ENCODE data around the gene CPED1.
A peak's percentile ranks its signal among the peaks of the same experiment; 100 is the strongest.
"Not testable (repeated sequence)": the region's sequence is repeated elsewhere in the genome, so short reads cannot be mapped to it uniquely, and the experiment has no call there.

Gene CPED1

GRCh38 chr7:121221108-121221507, 232.6 kb downstream of the CPED1 start:
- H3K4me1 ChIP-seq (ENCODE audit: control extremely low read depth in 1 of 4, control insufficient read depth in 4 of 4, insufficient read depth in 4 of 4, low read length in 3 of 4); POLR2A ChIA-PET; H3K4me3 ChIP-seq (ENCODE audit: control insufficient read depth in 1 of 7, extremely low read depth in 1 of 7, insufficient read depth in 4 of 7, low read depth in 2 of 7, low read length in 6 of 7); DNase-seq; H3K27ac ChIP-seq (ENCODE audit: insufficient read depth in 1 of 2, low read depth in 1 of 2, low read length in 2 of 2, poor library complexity in 1 of 2, severe bottlenecking in 2 of 2); CTCF ChIA-PET; H3K9me3 ChIP-seq (ENCODE audit: control extremely low read depth in 1 of 5, control insufficient read depth in 4 of 5, insufficient read depth in 2 of 5, low read depth in 1 of 5, low read length in 4 of 5); H3K36me3 ChIP-seq (ENCODE audit: control insufficient read depth in 4 of 4, insufficient read depth in 4 of 4, low read length in 3 of 4); H3K27me3 ChIP-seq (replicated peaks in 2 of 5; ENCODE audit: control insufficient read depth in 4 of 5, insufficient read depth in 5 of 5, low read length in 4 of 5): not testable (repeated sequence)
- no CpG with 5 or more reads among the region's 2 CpGs for WGBS (ENCODE audit: insufficient coverage)

- Histone ChIP-seq H3K9me3 (ENCODE audit: control extremely low read depth in 1 of 5, control insufficient read depth in 4 of 5, insufficient read depth in 2 of 5, low read depth in 1 of 5, low read length in 4 of 5) (no peaks in the 10 kb centered on the region), H3K4me1 (ENCODE audit: control extremely low read depth in 1 of 4, control insufficient read depth in 4 of 4, insufficient read depth in 4 of 4, low read length in 3 of 4) (no peaks in the 10 kb centered on the region), H3K27ac (ENCODE audit: insufficient read depth in 1 of 2, low read depth in 1 of 2, low read length in 2 of 2, poor library complexity in 1 of 2, severe bottlenecking in 2 of 2) (no peak overlapping the region), H3K27me3 (replicated peaks in 2 of 5; ENCODE audit: control insufficient read depth in 4 of 5, insufficient read depth in 5 of 5, low read length in 4 of 5) (no peaks in the 10 kb centered on the region), H3K4me3 (ENCODE audit: control insufficient read depth in 1 of 7, extremely low read depth in 1 of 7, insufficient read depth in 4 of 7, low read depth in 2 of 7, low read length in 6 of 7) (no peak overlapping the region), H3K36me3 (ENCODE audit: control insufficient read depth in 4 of 4, insufficient read depth in 4 of 4, low read length in 3 of 4) (no peaks in the 10 kb centered on the region)
- DNase-seq: no peak
- ChIA-PET CTCF (no interaction called here), POLR2A (no interaction called here)
- no CpG with 5 or more reads among the region's 1 CpG for WGBS (ENCODE audit: insufficient coverage)
Measured at GRCh38 chr7:121228779-121229178, 240.3 kb downstream of the CPED1 start.

- ChIA-PET POLR2A (no interaction called here), CTCF (no interaction called here)
- H3K27ac ChIP-seq (ENCODE audit: insufficient read depth in 1 of 2, low read depth in 1 of 2, low read length in 2 of 2, poor library complexity in 1 of 2, severe bottlenecking in 2 of 2): no peak overlapping the region
- DNase-seq: no peak
- no peaks in the 10 kb centered on the region for H3K4me1 ChIP-seq (ENCODE audit: control extremely low read depth in 1 of 4, control insufficient read depth in 4 of 4, insufficient read depth in 4 of 4, low read length in 3 of 4)
- H3K9me3 ChIP-seq (ENCODE audit: control extremely low read depth in 1 of 5, control insufficient read depth in 4 of 5, insufficient read depth in 2 of 5, low read depth in 1 of 5, low read length in 4 of 5): no peaks in the 10 kb centered on the region
- H3K36me3 ChIP-seq (ENCODE audit: control insufficient read depth in 4 of 4, insufficient read depth in 4 of 4, low read length in 3 of 4): peaks cover 0 to 9% (median 2%) of the 10 kb centered on the region in 4 experiments
- no peaks in the 10 kb centered on the region for H3K27me3 ChIP-seq (replicated peaks in 2 of 5; ENCODE audit: control insufficient read depth in 4 of 5, insufficient read depth in 5 of 5, low read length in 4 of 5)
- no peak overlapping the region for H3K4me3 ChIP-seq (ENCODE audit: control insufficient read depth in 1 of 7, extremely low read depth in 1 of 7, insufficient read depth in 4 of 7, low read depth in 2 of 7, low read length in 6 of 7)
Measured at GRCh38 chr7:121235201-121235600, 246.7 kb downstream of the CPED1 start.

- Histone ChIP-seq H3K27me3 (replicated peaks in 2 of 5; ENCODE audit: control insufficient read depth in 4 of 5, insufficient read depth in 5 of 5, low read length in 4 of 5) (no peaks in the 10 kb centered on the region), H3K36me3 (ENCODE audit: control insufficient read depth in 4 of 4, insufficient read depth in 4 of 4, low read length in 3 of 4) (peaks cover 0 to 9% (median 3%) of the 10 kb centered on the region in 4 experiments), H3K4me1 (ENCODE audit: control extremely low read depth in 1 of 4, control insufficient read depth in 4 of 4, insufficient read depth in 4 of 4, low read length in 3 of 4) (no peaks in the 10 kb centered on the region), H3K9me3 (ENCODE audit: control extremely low read depth in 1 of 5, control insufficient read depth in 4 of 5, insufficient read depth in 2 of 5, low read depth in 1 of 5, low read length in 4 of 5) (no peaks in the 10 kb centered on the region), H3K27ac (ENCODE audit: insufficient read depth in 1 of 2, low read depth in 1 of 2, low read length in 2 of 2, poor library complexity in 1 of 2, severe bottlenecking in 2 of 2) (no peak overlapping the region), H3K4me3 (ENCODE audit: control insufficient read depth in 1 of 7, extremely low read depth in 1 of 7, insufficient read depth in 4 of 7, low read depth in 2 of 7, low read length in 6 of 7) (no peak overlapping the region)
- ChIA-PET CTCF (interaction anchor here (1.1 kb wide), 1 partner anchor 12 kb away, joined by 4 read pairs; no protein-coding TSS in a partner anchor), POLR2A (no interaction called here)
- DNase-seq: no peak
- WGBS (ENCODE audit: insufficient coverage): 100% methylated on average over 1 of the region's 3 CpGs
Measured at GRCh38 chr7:121237601-121238000, 249.1 kb downstream of the CPED1 start.

GRCh38 chr7:121244120-121244870, 255.8 kb downstream of the CPED1 start:
- peaks cover 0 to 21% (median 9%) of the 10 kb centered on the region in 5 experiments for H3K9me3 ChIP-seq (ENCODE audit: control extremely low read depth in 1 of 5, control insufficient read depth in 4 of 5, insufficient read depth in 2 of 5, low read depth in 1 of 5, low read length in 4 of 5)
- H3K36me3 ChIP-seq (ENCODE audit: control insufficient read depth in 4 of 4, insufficient read depth in 4 of 4, low read length in 3 of 4): peaks cover 0 to 28% (median 3%) of the 10 kb centered on the region in 4 experiments
- peaks cover 0 to 3% (median 0%) of the 10 kb centered on the region in 4 experiments for H3K4me1 ChIP-seq (ENCODE audit: control extremely low read depth in 1 of 4, control insufficient read depth in 4 of 4, insufficient read depth in 4 of 4, low read length in 3 of 4)
- ChIA-PET CTCF (interaction anchor here (1.3 kb wide), 1 partner anchor 17 kb away, joined by 5 read pairs; no protein-coding TSS in a partner anchor), POLR2A (no interaction called here)
- no peaks in the 10 kb centered on the region for H3K27me3 ChIP-seq (replicated peaks in 2 of 5; ENCODE audit: control insufficient read depth in 4 of 5, insufficient read depth in 5 of 5, low read length in 4 of 5)
- H3K27ac ChIP-seq (ENCODE audit: insufficient read depth in 1 of 2, low read depth in 1 of 2, low read length in 2 of 2, poor library complexity in 1 of 2, severe bottlenecking in 2 of 2): no peak overlapping the region
- WGBS (ENCODE audit: insufficient coverage): 96% methylated on average over 5 of the region's 7 CpGs
- DNase-seq: peak in 2 of 3 donors; percentile 4 to 18
- no peak overlapping the region for H3K4me3 ChIP-seq (ENCODE audit: control insufficient read depth in 1 of 7, extremely low read depth in 1 of 7, insufficient read depth in 4 of 7, low read depth in 2 of 7, low read length in 6 of 7)

- H3K27me3 ChIP-seq (replicated peaks in 2 of 5; ENCODE audit: control insufficient read depth in 4 of 5, insufficient read depth in 5 of 5, low read length in 4 of 5); H3K4me3 ChIP-seq (ENCODE audit: control insufficient read depth in 1 of 7, extremely low read depth in 1 of 7, insufficient read depth in 4 of 7, low read depth in 2 of 7, low read length in 6 of 7); DNase-seq; H3K27ac ChIP-seq (ENCODE audit: insufficient read depth in 1 of 2, low read depth in 1 of 2, low read length in 2 of 2, poor library complexity in 1 of 2, severe bottlenecking in 2 of 2); CTCF ChIA-PET; H3K4me1 ChIP-seq (ENCODE audit: control extremely low read depth in 1 of 4, control insufficient read depth in 4 of 4, insufficient read depth in 4 of 4, low read length in 3 of 4); POLR2A ChIA-PET: not testable (repeated sequence)
- Histone ChIP-seq H3K36me3 (ENCODE audit: control insufficient read depth in 4 of 4, insufficient read depth in 4 of 4, low read length in 3 of 4) (peaks cover 0 to 16% (median 3%) of the 10 kb centered on the region in 4 experiments), H3K9me3 (ENCODE audit: control extremely low read depth in 1 of 5, control insufficient read depth in 4 of 5, insufficient read depth in 2 of 5, low read depth in 1 of 5, low read length in 4 of 5) (peaks cover 0 to 17% (median 9%) of the 10 kb centered on the region in 5 experiments)
- WGBS (ENCODE audit: insufficient coverage): no CpG with 5 or more reads among the region's 1 CpG
Measured at GRCh38 chr7:121251367-121251766, 262.9 kb downstream of the CPED1 start.

GRCh38 chr7:121252523-121253235, 264.2 kb downstream of the CPED1 start:
- H3K27me3 ChIP-seq (replicated peaks in 2 of 5; ENCODE audit: control insufficient read depth in 4 of 5, insufficient read depth in 5 of 5, low read length in 4 of 5); H3K9me3 ChIP-seq (ENCODE audit: control extremely low read depth in 1 of 5, control insufficient read depth in 4 of 5, insufficient read depth in 2 of 5, low read depth in 1 of 5, low read length in 4 of 5); CTCF ChIA-PET; H3K4me3 ChIP-seq (ENCODE audit: control insufficient read depth in 1 of 7, extremely low read depth in 1 of 7, insufficient read depth in 4 of 7, low read depth in 2 of 7, low read length in 6 of 7); H3K27ac ChIP-seq (ENCODE audit: insufficient read depth in 1 of 2, low read depth in 1 of 2, low read length in 2 of 2, poor library complexity in 1 of 2, severe bottlenecking in 2 of 2); H3K4me1 ChIP-seq (ENCODE audit: control extremely low read depth in 1 of 4, control insufficient read depth in 4 of 4, insufficient read depth in 4 of 4, low read length in 3 of 4); DNase-seq; POLR2A ChIA-PET: not testable (repeated sequence)
- no CpG with 5 or more reads among the region's 5 CpGs for WGBS (ENCODE audit: insufficient coverage)
- H3K36me3 ChIP-seq (ENCODE audit: control insufficient read depth in 4 of 4, insufficient read depth in 4 of 4, low read length in 3 of 4): peaks cover 0 to 12% (median 3%) of the 10 kb centered on the region in 4 experiments
